Fibroblast of villous mesenchyme (primary cell): Measurements from ENCODE around the gene ARHGAP6. TPM values are rescaled to one million over a fixed set of nuclear protein-coding genes. Genes with fewer than 3 reads are reported as not detected.

Source experiments
- DNase-seq: peaks from one replicate; pipeline ENCODE4 v3.0.0-alpha.2; 2010; ENCODE audit warnings: low read depth
- H3K4me3 ChIP-seq: 2 replicates; pipeline ENCODE4 v1.5.1; 2011; ENCODE audit warnings: low read depth, mild to moderate bottlenecking, low read length
- total RNA-seq: library from RNA; depleted of rRNA; stranded (reverse); fragments of >200 nt; gene quantifications from 2 replicates; pipeline ENCODE4 v1.2.3, GENCODE V29; 2012
- TF ChIP-seq, protein P1 (sequence below): IDR thresholded peaks from 2 replicates; pipeline ENCODE4 v1.5.1; 2012; ENCODE audit warnings: low read depth, mild to moderate bottlenecking, low read length; ENCODE audit not compliant: insufficient read depth

ARHGAP6 gene
- total RNA-seq, 1 donor = 1.7 TPM

DNA sequence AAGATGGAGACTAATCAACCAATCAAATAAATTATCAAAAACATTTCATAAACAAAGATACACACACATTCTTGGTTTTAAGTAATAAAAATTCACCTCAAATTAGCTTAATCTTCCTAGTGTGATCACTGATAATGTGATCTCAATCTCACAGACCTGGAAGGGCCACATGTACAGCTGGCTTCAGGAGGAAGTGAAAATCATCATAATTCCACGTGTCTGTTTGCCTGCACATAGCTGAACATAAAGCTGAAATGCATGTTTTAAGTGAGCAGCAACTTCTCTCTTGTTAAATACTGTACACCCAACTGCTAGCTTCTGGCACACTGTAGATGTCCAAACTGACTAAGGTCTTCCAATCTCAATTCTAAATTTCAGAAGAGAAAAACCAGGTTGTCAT, 53.8 kb downstream of the ARHGAP6 start:
- no peak for DNase-seq
- H3K4me3 ChIP-seq = no peak overlapping the region
- TF ChIP-seq, protein P1, sequence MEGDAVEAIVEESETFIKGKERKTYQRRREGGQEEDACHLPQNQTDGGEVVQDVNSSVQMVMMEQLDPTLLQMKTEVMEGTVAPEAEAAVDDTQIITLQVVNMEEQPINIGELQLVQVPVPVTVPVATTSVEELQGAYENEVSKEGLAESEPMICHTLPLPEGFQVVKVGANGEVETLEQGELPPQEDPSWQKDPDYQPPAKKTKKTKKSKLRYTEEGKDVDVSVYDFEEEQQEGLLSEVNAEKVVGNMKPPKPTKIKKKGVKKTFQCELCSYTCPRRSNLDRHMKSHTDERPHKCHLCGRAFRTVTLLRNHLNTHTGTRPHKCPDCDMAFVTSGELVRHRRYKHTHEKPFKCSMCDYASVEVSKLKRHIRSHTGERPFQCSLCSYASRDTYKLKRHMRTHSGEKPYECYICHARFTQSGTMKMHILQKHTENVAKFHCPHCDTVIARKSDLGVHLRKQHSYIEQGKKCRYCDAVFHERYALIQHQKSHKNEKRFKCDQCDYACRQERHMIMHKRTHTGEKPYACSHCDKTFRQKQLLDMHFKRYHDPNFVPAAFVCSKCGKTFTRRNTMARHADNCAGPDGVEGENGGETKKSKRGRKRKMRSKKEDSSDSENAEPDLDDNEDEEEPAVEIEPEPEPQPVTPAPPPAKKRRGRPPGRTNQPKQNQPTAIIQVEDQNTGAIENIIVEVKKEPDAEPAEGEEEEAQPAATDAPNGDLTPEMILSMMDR = no peak

GRCh38 chrX:11611161-11611560, 54.6 kb downstream of the ARHGAP6 start:
- DNase-seq = no peak
- TF ChIP-seq, protein P1 = no peak
- H3K4me3 ChIP-seq = no peak overlapping the region

- H3K4me3 ChIP-seq = no peak overlapping the region
- no peak for DNase-seq
- TF ChIP-seq, protein P1 = no peak
Observed at GRCh38 chrX:11609109-11609508, 56.6 kb downstream of the ARHGAP6 start.

DNA sequence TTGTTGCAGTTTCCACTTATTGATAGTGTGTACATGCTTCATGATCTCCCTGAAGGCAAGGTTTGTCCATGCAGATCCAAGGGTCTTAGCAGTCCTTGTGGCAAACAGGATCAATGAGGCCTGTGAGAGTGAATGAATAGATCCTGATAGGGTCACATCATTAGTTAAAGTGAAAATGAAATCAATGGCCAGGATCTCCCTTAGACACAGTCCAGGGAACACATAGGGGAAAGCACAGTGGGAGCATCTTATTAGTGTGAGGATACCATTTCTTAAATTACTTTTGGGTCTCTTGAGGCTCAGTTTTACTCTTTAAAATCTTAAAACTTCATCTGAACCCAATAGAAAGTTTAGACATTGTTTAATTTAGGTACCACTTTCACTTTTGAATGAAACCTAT, 59.3 kb downstream of the ARHGAP6 start:
- TF ChIP-seq, protein P1 = no peak
- H3K4me3 ChIP-seq = no peak overlapping the region
- no peak for DNase-seq

DNA sequence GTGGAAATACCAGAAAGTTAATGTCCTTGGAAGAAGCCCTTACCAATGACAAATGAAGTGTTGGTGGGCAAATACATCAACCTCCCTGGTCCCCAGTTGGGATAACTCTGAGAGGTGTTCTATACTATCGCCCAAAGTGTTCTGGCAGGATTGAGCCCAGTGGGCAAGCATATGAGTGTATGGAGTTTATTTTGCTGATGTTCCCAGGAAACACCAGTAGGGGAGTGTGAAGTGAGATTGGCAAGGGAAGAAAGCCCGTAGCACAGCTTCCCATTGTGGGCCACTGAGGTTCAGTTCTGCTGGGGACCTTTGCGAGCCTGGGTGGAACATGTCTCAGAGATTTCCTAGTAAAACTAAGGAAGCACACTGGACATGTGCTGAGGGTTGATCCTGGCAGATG, 65.1 kb downstream of the ARHGAP6 start:
- TF ChIP-seq, protein P1 = no peak
- DNase-seq = no peak
- H3K4me3 ChIP-seq = no peak overlapping the region

GRCh38 chrX:11597479-11597878, 68.2 kb downstream of the ARHGAP6 start:
- no peak overlapping the region for H3K4me3 ChIP-seq
- TF ChIP-seq, protein P1 = no peak
- DNase-seq = no peak

DNA sequence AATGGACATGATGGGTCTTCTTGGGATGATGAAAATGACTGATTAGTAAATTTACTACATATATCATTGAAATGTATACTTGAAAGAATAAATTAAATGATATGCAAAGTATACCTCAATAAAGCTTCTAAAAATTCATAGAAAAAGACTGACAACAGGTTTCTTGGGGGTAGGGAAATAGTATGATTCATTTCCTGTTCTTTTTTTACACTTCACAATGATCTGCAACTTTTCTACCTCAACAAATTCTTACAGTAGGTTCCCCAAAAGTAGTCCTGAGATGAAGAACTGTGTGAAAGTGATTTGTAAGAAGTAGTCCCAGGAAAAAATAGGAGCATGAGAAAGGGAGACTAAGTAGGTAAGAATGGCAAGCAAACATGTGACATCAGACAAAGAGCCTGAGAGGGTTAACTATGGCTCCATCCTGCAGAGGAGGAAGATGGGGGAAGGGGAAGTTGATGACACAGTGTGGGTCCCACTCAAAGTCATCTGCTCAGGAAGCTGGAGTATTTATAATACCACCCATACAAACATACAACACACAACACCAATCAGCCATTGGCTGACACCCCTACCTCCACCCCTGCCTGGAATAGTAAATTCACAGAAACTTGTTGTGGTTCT, 73.9 kb downstream of the ARHGAP6 start:
- H3K4me3 ChIP-seq = no peak overlapping the region
- TF ChIP-seq, protein P1 = no peak
- no peak for DNase-seq
